Hypothalamus (tissue), 51 donors: ENCODE measurements around the gene BCAP31.
"Not testable (repeated sequence)": the region's sequence is repeated elsewhere in the genome, so short reads cannot be mapped to it uniquely, and the experiment has no call there.

ENCODE experiments used
- DNase-seq, 51 donors: peaks; one replicate each; lab custom pipeline; 2025; lab: John Stamatoyannopoulos, UW

BCAP31 gene

GRCh38 chrX:153719238-153719637, 4.9 kb downstream of the BCAP31 start:
- no peak for DNase-seq

- no peak for DNase-seq
Measured at GRCh38 chrX:153717445-153717844, 6.7 kb downstream of the BCAP31 start.

DNA sequence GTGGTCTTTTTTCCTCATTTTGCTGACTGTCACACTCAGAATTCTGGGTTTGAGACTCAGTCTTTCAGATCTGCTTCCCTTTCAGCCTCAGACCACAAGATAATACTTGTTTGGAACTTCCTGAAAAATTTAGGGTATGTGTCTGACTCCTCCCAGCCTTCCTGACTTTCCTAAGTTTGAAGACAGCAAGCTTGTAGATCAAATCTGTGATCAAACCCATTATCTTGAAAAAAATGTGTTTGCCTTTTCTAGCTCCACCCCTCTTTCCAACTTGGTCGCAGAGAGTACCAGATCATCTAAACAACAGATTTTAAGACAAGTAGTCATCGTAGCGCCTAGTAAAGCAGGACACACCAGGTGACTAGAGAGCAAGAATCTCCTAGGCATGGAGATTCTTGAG, 9.9 kb downstream of the BCAP31 start:
- DNase-seq = no peak

DNA sequence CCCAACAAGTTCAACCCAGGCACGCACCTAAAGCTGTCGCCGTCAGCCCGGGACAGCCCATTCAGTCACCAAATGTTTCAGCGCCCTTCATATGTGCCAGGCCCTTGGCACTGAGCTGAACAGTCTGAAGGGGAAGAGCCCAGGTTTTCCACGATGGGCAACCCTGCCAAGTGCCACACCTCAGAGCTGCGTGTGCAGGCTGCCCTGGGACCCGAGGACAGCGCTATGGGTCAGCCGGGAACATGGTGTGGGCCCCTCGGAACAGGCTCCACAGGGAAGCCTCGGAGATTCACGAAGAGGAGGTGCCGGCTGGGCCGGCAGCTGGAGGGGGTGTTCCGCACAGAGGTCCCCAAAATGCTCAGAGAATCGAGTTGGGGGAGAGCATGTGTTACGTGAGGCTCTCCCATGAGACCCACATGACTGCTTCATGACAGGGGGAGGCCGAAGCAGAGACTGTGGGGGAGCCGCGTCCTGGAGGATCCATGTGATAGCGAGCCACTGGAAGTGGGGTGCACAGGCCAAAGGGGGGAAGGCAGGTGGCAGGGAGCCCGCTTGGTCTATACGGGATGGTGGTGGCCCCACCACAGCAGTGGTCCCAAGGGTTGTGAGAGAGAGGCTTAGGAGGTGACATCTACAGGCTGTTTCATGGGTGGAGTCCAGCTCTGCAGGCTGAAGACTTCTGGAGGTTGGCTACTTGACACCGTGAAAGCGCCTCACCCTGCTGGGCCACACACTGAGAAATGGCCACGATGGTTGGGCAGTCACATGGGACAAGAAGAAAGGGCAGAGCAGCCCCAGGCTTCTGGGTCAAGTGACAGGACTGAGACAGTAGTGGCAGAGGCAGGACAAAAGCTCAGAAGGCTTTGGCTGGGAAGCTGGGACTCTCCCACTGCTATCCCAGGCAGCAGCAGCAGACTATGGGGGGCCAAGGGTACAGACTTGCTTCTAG, 14.2 kb downstream of the BCAP31 start:
- DNase-seq = no peak

DNA sequence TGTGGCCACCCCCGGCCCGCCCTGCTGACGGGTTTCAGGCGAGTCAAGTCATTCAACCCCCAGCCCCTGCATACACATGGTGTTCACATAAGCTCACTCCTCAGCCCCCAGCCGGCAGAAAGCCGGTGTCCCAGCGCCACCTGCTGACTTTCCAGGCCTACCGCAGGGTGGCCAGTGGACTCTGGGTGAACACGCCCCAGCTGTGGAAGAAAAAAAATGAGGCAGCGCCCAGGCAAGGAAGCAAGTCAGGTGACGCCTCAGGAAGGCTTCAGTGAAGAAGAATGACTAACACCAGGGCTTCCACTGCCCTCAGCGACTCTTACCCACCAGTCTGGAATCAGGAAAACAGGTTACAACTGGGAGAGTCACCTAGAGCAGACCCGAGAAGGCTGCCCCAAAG, 15.8 kb downstream of the BCAP31 start:
- DNase-seq = peak in 42 of 51 donors; percentile 3 to 74 (median 41)

- no peak for DNase-seq
Measured at GRCh38 chrX:153707406-153707805, 16.8 kb downstream of the BCAP31 start.

GRCh38 chrX:153706799-153707198, 17.4 kb downstream of the BCAP31 start:
- DNase-seq = no peak

DNA sequence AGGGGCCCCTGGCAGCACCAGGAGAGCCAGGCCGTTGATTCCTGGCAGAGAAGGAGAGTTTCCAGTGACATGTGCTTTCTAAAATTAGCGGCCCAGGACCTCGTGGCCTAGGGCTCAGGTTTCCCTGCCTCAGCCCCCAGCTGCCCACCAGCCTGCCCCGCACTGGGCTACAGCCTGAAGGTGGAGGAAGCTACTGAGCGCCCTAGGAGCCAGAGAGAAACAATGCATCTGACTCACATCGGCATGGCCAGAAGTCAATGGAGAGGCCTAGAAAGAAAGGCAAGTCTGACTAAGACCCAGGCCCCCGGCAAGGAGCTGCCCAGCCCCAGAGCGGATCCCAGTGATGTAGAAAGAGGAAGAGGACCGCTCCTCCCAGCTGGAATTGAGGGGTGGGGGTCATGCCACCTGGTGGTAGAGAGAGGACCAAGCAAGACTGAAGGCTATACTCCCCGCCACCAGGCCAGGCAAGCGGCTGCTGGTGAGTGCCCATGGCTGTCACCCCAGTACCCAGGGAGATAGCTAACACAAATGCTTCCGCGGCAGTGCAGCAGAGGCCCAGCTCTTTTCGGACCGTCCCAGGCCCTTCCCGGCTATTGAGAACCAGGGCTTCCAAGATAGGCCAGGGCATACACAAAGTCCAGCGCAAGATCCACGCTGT, 18.7 kb downstream of the BCAP31 start:
- not testable (repeated sequence) for DNase-seq

DNA sequence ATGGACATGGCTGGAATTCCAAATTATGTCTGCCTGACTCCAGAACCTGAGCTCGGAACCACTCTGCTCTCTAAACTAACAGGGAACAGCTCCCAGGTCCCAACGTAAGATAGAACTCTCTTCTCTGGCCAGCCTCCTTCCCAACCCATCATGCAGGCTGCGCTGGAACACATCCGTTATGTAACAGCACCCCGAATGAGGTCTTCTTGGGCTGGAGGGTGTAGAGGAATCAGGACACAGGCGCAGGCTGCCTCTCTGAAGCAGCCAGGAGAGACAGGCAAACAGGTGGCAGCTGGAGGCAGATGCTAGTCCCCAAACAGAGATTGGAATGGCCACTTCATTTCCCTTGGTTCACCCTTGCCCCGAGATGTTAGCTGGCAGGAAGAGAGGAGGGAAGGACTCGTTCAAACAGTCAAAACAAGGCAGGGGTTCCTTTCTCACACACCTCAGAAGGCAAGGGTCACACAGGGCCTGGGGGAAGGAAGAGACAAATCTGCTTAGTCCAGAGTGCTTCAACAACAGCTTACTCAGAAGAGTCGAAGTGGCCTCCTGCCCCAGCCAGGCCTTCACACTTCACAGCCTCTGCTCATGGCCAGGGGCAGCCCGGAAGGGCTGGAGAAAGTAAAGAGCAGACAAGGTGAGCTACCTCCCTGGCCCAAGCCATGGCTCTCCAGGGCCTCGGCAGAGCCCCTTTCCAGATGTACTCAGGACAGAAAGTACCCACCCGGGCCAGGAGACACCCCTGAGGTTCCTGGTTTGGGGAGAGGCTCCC, 19.4 kb downstream of the BCAP31 start:
- not testable (repeated sequence) for DNase-seq

- DNase-seq = no peak
Measured at GRCh38 chrX:153704021-153704526, 20.1 kb downstream of the BCAP31 start.

DNA sequence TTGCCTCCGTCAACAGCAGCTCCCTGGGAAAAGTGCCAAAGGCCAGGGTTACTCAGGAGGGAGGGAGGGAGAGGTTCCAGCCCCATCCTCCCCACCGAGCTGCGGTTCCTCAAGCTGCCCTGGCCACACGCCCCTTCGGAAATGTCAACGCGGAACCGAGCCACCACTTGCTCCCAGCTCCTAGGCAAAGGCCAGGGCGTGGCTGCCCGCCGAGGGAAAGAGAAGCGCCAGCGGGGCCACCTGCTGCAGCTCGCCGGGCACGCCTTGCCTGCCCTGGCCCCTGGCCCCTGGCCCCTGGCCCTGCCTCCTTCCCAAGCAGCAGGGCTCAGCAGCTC, 21.2 kb downstream of the BCAP31 start:
- DNase-seq = no peak

DNA sequence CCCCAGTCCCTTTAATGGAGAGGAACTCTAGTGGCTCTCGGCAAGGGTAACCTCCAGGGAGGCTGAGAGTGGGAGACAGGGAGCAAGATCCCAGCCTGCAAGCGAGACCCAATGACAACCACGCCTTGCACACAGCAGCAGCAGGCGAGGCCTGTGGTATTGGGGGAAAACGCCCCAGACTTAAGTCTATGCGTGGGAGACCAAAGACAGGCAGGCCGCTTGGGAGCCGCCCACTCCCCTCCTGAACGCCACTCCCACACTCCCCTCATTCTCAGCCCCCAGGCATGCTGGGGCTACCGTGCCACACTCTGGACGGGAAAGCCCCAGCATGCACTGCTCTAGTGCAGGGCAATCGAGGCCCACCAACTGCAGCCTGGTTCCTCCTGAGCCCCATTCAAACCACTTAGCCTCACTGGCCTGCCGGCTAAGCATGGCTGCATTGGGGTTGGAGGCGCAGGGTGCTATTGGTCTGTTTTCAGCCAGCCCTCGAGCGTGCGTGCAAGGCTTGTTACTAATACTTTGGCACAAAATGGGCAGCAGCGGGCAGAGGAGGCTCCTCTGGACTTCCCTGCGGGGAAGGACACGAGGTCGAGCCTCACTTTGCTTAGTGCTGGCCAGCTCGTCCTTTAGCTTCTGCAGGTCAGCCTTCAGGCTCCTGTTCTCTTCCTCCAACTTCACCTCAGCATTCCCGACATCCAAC, 21.7 kb downstream of the BCAP31 start:
- DNase-seq = no peak

DNA sequence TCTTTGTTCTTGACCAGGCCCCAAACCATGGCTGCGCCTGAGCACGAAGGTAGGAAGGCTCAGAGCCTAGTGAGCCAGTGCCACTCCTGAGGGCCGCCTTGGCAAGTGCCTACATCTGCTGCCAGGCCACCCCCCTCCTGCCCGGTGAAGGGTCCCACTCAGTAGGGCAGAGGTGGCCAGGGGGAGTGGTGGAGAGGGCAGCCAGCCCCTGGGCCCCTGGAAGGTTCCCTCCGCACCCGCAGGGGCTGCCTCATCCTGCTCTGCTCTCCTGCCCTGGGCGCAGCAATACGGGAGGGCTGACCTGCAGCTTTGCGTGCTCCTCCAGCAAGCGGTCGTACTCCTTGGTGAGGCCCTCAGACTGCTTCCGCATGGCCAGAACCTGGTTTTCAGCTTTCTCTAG, 22.5 kb downstream of the BCAP31 start:
- DNase-seq = no peak

DNA sequence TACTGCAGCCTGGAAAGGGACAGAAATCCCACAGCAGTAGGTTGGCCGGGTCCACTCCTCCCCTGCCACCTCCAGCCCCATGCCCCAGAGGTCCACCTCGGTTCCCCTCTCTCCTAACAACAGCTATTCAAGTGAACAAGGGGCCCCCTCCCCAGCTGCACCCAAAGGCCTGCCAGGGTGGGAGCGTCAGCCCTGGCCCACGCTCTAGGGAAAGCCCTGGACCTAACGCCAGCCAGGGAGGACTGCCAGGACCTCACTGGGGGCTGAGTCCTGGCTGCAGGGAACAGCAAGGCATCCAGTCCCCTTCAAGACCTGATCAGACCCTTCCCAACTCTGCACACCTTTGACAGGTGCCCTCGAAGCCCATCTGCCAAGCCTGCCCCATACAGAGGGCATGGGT, 23.2 kb downstream of the BCAP31 start:
- no peak for DNase-seq

- DNase-seq = no peak
Measured at GRCh38 chrX:153700376-153700945, 23.7 kb downstream of the BCAP31 start.

- not testable (repeated sequence) for DNase-seq
Measured at GRCh38 chrX:153699784-153700371, 24.3 kb downstream of the BCAP31 start.

- DNase-seq = not testable (repeated sequence)
Measured at GRCh38 chrX:153699210-153699783, 24.9 kb downstream of the BCAP31 start.

DNA sequence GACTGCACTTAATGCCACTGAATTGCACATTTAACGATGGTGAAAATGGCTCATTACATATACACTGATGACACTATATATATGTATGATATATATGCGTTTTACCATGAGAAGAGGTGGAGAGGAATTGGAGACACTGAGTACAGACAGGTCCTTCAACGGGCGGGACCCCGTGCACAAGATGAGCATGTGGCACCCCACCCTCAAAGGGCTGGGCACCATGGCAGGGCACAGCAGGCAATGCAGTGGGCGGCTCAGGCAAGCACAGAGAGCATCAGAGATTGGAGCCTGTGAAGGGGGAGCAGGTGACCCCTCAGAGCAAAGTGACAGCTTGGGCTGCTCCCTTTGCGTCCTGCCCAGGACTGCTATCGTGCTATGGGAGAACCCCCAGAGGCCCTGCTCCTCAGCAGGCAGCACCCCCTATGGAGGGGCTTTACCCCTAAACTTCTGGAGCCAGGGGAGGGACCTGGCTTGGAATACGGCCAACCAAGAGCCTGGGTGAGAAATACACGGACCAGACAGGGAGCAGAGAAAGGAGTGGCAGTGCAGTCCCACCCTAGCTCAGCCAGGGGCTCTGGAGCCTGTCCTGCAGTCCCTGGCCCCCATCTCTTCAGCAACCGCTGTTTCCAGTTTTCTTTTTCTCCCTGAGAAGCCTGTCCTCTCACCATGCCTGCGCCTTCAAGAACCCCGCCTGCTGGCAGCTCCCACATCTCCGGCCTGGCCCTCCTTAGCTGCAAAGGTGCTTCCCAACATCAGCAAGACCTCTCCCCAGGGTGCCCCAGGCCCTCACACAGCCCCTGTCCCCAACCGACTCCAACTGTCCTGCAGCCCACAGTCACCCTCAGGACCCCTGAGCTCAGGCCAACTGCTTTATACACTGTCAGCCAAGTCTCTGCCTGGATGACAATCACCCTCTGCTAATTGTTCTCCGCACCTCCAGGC, 26.0 kb downstream of the BCAP31 start:
- no peak for DNase-seq
